ENCODE measurements around the gene LAMA4.
A peak's percentile ranks its signal among the peaks of the same experiment; 100 is the strongest.

Gene LAMA4, protein sequence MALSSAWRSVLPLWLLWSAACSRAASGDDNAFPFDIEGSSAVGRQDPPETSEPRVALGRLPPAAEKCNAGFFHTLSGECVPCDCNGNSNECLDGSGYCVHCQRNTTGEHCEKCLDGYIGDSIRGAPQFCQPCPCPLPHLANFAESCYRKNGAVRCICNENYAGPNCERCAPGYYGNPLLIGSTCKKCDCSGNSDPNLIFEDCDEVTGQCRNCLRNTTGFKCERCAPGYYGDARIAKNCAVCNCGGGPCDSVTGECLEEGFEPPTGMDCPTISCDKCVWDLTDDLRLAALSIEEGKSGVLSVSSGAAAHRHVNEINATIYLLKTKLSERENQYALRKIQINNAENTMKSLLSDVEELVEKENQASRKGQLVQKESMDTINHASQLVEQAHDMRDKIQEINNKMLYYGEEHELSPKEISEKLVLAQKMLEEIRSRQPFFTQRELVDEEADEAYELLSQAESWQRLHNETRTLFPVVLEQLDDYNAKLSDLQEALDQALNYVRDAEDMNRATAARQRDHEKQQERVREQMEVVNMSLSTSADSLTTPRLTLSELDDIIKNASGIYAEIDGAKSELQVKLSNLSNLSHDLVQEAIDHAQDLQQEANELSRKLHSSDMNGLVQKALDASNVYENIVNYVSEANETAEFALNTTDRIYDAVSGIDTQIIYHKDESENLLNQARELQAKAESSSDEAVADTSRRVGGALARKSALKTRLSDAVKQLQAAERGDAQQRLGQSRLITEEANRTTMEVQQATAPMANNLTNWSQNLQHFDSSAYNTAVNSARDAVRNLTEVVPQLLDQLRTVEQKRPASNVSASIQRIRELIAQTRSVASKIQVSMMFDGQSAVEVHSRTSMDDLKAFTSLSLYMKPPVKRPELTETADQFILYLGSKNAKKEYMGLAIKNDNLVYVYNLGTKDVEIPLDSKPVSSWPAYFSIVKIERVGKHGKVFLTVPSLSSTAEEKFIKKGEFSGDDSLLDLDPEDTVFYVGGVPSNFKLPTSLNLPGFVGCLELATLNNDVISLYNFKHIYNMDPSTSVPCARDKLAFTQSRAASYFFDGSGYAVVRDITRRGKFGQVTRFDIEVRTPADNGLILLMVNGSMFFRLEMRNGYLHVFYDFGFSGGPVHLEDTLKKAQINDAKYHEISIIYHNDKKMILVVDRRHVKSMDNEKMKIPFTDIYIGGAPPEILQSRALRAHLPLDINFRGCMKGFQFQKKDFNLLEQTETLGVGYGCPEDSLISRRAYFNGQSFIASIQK (N-terminal part only)

DNA sequence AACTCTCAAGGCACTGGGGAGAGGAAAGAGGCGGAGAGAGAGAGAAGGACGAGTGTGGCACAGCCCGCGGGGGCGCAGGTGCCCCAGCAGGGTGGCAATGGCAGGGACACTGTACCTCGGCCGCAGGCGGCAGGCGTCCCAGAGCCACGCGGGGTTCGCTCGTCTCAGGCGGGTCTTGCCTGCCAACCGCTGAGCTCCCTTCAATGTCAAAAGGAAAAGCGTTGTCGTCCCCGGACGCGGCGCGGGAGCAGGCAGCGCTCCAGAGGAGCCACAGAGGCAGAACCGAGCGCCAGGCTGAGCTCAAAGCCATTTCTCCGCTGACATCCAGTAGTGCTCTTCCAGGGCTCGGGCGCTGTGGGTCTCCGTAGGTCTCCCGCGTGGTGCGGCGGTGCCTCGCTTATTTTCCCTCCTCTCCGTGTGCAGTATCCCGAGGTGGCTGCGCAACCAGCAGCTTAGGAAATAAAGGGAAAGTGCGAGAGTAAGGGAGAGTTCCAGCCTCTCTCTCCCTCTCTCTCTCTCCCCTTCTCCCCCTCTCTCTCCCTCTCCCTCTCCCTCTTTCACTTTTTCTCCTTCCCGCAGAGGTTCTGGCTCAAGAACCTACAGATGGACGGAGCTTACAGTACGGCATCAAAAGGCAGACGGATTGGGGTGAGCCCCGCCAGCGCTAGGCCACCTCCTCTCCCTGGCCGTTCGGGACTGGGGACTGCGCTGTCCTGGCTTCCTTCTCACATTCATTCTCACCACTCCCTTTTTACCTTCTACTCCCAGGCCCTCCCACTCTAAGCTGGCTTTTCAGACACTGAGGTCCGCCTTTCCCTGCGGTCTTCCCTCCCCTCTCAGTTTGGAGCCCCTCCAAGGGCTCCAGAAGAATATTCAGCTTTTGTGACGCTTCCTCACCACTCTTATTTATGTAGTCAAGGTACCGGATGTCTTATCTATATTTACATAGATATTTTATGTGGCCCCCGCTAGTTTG is at the start of gene LAMA4:
TSS of gene LAMA4 (minus strand) at position 727 of the 976 bp plus-strand sequence. CDS start at position 310, 417 bp downstream.
- peak in 46 of 56 donors; percentile 5 to 69 (median 32) for DNase-seq

DNA sequence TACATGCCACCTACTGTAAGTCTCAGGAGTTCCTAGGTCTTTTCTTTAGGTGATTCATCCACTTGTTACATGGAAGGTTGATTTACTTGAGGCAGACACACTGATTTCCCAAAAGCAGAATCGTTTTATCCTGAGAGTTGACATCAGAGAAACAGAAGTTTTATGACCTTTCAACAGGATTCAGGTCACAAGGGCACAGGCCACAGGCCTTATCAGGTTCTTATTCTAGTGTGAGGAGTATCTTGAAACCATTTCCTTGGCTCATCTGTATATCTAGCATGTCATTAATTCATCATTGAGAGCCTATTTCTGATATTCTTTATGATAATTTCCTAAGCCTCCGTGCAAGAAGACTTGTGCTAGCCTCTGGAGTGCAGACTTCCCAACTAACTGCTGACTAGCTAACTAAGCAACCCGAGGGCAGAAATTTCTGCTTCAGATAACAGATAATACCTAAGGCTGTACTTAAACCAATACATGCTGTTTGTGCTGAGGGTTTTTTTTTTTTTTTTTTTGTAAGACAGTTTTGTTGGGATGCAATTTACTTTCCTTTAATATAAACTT is 47.9 kb upstream of the LAMA4 start:
- DNase-seq = no peak

DNA sequence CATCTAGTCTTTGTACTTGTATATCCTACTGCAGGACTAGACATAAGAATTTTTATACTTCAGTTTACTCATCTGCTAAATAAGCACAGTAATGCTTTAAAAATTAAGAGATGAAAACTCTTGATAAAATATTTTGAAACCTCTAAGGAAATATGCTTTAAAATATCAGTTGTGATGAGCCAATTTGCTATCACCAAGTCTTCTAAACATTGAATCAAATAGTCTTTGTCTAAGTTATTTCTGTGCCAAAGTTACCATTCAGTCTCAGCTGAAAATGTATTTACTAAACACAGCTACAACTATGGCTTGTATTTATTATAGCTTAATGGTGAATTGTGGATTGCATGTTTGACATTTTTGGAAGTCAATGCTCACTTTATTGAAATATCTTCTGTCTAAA is 46.5 kb upstream of the LAMA4 start:
- no peak for DNase-seq

DNA sequence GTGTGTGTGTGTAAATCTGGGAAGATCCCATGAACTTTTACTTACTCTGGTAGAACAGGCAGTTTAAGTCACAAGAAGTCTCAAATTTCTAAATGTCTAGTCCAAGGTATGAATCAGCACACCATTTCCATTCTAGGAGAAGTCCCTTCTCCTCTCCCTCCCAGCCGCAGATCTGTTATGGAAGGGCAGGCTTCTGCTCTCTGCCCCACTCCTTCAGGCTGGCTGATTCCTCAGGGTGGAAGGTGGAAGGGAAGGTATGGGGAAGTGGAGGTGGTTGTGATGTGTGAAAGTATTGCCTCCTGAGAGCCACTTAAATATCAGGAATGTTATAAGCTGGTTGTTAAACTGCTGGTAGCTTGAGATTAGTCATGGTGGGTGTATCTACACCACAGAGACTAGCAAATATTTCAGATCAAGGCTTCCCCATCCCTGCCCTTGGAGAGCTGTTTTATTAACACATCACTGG is 44.5 kb upstream of the LAMA4 start:
- no peak for DNase-seq

DNA sequence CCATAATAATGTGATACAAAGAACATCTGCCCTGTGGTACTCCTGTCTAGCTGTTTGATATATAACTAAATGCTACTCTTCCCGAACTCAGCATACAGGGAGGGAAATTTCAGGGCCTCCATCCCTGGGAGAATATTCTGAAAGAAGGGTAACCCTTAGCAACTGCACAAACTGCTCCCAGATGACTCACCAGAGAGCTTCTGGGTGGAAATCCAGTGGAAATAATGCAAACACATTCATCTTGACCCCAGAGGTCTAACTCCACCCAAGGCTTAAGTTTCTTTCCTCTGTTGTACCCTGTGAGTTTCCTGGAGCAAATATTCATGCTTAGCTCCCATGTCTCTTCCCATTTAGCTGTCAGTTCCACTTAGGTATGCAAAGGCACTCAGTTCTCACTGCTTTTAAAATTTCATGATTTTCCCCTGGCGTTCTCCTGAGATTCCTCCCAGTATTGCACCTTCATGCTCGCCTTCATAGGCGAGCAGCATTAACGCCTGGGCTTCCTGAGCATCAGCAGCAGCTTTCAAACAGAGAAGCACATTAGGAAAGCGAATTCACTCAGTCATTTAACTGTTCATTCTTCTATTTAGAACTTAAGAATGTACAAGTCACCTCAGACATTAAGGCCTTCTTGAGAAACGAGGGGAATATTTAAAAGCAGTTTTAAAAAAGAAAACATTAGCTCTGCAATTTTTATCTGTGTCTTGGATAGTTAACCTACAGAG is 43.8 kb upstream of the LAMA4 start:
- peak in 3 of 56 donors; percentile 5 to 13 (median 5) for DNase-seq

DNA sequence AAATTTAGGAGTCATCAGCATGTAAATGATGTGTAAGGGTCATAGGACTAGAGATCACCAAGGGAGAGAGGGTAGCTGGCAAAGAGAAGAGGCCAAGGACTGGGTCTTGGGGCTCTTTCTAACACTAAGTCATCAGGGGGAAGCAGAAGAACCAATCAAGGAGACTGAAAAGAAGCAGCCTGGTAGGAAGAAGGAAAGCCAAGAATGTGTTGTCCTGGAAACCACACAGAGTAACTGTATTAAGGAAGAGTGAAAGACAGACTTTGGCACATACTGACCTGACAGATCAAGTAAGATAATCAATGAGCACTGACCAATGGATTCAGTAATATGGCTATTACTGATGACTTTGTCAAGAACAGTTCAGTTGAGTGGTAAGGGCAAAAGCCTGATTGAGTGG is 42.3 kb upstream of the LAMA4 start:
- DNase-seq = no peak

DNA sequence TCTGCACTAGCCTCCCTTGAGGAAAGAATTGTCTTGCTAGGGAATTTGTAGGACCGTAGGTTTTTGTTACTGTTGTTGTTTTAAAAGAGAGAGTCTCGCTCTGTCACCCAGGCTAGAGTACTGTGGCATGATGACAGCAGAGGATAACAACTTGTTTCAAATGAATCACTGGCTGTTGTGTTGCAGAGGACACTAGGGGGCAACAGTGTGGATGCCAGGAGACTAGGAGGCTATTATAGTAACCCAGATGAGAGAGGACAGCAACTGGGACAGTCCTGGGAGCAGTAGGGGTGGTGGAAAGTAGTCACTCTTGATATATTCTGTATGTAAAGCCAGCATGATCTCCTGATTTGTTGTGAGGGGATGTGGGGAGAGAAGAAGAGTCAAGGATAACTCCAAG is 41.8 kb upstream of the LAMA4 start:
- DNase-seq = peak in 3 of 56 donors; percentile 1 to 20 (median 15)

DNA sequence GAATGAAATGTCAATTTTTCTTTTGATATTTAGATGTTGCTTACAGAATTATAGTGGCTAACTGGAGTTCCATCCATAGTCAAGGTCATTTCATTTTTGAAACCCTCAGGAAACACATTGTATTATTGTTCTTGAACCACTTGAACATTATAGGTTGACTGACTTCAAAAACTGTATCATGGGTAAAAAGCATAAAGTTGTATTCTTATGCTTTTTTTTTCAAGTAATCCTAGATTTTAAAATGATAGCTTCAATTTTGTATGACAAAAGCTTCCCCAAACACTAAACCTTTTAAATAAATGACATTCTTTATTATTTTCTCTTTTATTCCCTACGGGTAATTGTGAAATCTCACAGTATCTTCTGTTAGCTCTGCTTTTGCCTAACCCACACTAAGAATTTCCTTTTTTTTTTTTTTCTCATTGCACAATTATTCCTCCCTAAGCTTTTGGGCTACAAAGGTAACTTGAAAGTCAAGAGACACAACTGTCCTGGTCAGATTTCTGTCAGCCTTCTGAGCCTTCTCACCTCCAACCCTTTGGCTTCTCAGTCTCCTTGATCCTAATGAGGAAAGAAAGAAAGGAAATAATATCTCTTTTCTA is 36.9 kb upstream of the LAMA4 start:
- DNase-seq = no peak

DNA sequence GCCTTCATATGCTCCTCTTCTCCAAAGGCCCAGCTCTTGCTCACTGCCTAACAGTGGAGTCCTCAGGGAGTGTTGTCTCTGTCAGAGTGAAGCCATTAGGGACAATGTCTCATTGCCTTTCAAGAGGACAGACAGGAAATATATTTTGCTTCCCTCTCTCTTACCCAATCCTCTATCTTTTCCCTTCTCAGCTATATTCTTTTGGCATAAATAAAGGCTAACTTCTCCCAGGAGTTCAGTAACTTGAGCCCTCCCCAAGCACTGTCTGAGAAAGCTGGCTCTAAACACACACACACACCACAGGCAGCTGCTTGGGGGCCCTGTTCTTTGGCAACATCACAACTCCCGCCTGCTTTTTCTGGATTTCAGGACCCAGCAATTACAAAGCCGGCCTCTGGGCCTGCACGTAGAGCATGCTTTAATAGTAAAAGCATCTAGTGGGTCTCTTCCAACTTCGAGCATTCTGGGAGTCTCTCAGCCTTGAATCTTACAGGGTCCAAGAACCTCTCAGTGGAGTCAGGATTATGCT is 34.7 kb upstream of the LAMA4 start:
- peak in 13 of 56 donors; percentile 1 to 35 (median 11) for DNase-seq

DNA sequence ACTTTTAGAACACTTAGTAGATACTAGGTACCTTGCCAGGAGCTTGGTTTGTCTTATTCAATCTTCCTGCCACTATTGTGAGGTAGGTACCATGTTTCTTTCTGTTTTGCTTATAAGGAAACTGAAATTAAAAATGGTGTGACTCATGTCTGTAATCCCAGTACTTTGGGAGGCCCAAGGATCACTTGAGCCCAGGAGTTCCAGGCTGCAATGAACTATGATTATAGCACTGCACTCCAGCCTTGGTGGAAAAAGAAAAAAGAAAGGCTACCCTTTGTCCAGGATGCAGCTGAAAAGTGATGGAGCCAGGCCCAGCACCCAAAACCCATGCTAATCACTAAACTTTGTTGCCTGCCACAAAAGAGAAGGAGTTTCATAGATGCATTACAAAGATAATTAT is 34.1 kb upstream of the LAMA4 start:
- no peak for DNase-seq

DNA sequence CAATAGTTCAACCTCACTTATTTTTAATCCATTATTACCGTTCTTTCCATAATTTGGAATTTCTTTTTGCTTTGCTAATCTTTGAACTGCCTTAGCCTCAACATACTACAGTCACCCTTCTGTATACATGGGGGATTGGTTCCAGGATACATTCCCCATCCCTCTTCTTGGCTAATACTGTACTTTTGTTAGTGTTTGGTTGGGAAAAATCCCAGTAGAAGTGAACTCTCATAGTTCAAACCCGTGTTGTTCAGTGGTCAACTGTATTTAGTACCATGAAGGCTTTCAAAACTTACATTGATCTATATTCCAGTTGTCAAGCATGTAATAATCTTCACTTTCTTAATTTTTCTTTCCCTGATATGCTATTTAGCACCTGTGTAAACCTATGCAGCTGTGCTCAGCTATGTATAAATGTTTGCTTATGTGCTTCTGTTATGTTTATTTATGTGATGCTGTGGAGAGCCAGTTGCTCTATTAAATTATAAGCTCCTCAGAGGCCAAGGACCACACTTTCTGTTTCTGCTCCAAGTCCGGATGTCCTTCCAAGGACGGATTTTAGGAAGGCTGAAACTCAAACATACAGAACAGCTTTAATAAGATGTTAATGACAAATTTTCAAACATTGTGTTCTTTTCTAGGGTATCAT is 33.3 kb upstream of the LAMA4 start:
- DNase-seq = no peak

DNA sequence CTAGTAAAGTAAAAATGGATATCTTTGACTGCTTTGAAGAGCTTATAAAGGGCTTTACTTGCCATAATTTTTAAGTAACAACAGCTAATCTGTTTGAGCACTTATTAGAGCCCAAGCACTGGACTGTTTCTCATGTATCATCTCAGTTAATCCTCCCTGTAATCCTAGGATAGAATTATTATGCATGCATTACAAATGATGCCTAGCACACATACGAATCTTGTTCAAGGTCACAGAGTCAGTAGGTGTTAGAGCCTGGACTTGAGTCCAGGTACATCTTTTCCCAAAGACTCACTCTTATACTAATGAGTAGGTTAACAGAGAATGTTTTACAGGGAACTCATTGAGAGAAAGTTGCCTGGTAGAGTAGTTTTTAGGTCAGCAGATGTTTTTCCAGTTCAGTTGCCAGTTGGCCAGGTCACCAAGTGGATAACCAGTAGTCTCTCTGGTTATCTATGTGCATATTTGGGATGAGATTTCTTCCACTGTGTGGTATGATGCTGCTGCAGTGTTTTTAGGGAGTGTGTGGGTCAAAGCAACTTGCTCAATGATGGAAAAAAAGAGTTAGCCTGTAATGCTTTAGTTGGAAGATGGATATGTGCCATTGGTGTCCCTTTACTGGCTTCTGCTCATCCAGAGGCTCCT is 32.3 kb upstream of the LAMA4 start:
- DNase-seq = no peak

DNA sequence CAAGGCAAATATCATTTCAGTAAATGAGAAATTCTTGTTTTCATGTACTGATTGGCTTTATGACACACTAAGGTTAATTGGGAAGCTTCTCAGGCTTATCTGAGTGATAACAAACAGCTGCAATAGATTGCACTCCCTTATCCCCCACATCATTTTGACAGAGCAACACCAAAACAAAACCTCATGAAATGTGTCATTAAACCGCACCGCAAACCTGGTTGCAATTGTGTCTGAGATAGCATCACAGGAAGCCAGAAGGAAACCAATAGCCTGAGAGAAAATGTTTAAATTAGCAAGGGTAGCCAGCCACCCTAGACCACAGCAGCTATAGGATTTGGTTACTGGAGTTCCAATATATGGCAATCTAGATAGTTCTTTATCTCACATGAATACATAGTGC is 31.6 kb upstream of the LAMA4 start:
- no peak for DNase-seq

DNA sequence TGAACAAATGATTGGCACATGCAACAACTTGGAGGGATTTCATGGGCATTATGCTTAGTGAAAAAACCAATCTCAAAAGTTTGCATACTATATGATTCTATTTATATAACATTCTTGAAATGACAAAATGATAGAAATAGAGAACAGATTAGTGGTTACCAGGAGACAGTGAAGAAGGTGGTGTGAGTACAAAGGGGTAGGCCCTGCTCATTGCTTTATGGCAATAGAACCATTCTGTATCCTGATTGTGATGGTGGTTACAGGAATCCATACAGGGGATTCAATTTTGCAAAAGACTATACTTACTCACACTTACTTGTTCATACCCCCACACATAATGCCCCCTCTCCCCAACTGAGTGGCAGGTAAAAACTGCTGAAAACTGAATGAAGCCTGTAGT is 30.2 kb upstream of the LAMA4 start:
- no peak for DNase-seq

DNA sequence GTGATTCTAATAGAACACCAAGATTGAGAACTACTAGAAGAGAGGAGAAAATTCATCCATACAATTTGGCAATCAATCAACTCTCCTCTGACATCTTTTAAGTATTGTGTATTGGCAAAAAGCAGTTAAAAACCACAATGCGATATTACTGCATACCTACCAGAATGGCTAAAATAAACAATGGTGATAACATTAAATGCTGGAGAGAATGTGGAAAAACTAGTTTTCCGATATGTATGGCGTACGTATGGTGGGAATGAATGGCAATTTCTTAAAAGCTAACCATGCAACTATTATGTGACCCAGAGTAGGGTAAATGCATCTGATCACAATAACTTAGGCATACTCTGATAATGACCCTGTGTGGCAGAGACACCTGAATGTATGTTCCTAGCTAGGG is 29.3 kb upstream of the LAMA4 start:
- DNase-seq = no peak

DNA sequence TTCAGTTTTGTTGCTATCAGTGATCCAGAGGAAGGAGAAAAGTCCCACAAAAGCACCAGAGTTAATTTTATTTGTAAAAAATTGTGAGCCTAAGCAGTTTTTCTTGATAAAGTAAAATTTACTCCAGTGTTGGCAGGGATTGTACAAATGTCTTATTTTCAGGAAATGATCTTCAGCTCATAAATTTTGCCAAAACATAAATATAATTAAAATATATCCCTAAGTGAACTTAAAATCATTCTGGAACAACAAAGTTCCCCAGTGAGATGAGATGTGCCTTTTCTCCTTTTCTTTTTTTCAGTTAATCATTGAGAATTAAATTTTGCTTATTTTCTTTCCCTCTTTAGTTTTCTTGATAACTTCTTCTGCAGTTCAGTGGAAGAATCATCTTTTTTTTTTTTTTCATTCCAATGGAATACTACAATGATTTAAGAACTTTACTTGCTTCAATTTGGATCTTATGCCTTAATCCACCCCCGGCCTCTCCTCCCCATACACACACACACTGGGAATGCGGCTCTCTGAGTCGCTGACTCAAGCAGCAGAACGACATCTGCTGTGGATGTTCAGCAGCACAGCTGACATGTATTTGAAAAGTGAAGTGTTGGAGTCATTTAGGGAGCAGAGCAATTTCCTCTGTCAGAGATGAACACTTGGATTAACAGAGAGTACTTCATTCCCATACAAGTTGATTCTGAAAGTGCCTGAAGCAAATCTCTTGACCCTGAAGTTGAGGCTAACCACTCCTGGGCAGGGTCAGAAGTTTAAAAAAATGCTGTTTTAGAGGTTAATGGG is 27.7 kb upstream of the LAMA4 start:
- DNase-seq = peak in 40 of 56 donors; percentile 1 to 81 (median 34)

Data from nucleus accumbens (tissue), 56 donors.